Measurements from ENCODE around the gene PDZD4. TPM values are rescaled to one million over a fixed set of nuclear protein-coding genes. Genes with fewer than 3 reads are reported as not detected.

Gene PDZD4
- 1 to 10 TPM; 3.2 to 7.0 (median 4.5) TPM for total RNA-seq

- Histone ChIP-seq H3K27me3 (peaks cover 15% of the 10 kb centered on the region), H3K9me3 (no peaks in the 10 kb centered on the region), H3K4me3 (replicated peaks in 1 of 3) (peak within 1 kb of the TSS in 1 of 3 donors; percentile 18), H3K4me1 (peaks cover 0 to 7% of the 10 kb centered on the region in 2 donors), H3K36me3 (no peaks in the 10 kb centered on the region), H3K27ac (no peak within 1 kb of the TSS)
- TF ChIP-seq CTCF (IDR thresholded peaks at IDR 0.05): no peak
- no peak for TF ChIP-seq POLR2A (IDR thresholded peaks at IDR 0.05)
- DNase-seq: no peak
- intact Hi-C loops (cut with DNase I): no loop called here
- 4% methylated on average over 4 of the region's 97 CpGs; no CpG with 5 or more reads in 1 of the 2 donors for WGBS, 2 donors
Observed at GRCh38 chrX:153829799-153830639, at the start of gene PDZD4. PDZD4 (minus strand) TSS chrX:153830544; CDS start chrX:153830298, 246 bp downstream.

GRCh38 chrX:153879741-153880439 lies 49.5 kb upstream of the PDZD4 start:
- no peak overlapping the region for H3K27ac ChIP-seq
- no peaks in the 10 kb centered on the region for H3K36me3 ChIP-seq
- H3K4me1 ChIP-seq: no peaks in the 10 kb centered on the region
- DNase-seq: no peak
- H3K9me3 ChIP-seq: no peaks in the 10 kb centered on the region
- no peak overlapping the region for H3K4me3 ChIP-seq (replicated peaks in 1 of 3)
- no peak for TF ChIP-seq CTCF (IDR thresholded peaks at IDR 0.05)
- no peak for TF ChIP-seq POLR2A (IDR thresholded peaks at IDR 0.05)
- intact Hi-C loops (cut with DNase I): loop anchor here (10.0 kb wide), 1 partner anchor 55 kb away; the partner anchor contains the start of gene NAA10
- peaks cover 14% of the 10 kb centered on the region for H3K27me3 ChIP-seq
- WGBS, 2 donors: 39 to 60% methylated on average over 2 to 6 of the region's 12 CpGs

GRCh38 chrX:153878969-153879653 lies 48.8 kb upstream of the PDZD4 start:
- DNase-seq: no peak
- TF ChIP-seq CTCF (IDR thresholded peaks at IDR 0.05) (no peak), POLR2A (IDR thresholded peaks at IDR 0.05) (no peak)
- no peaks in the 10 kb centered on the region for H3K4me1 ChIP-seq
- 5 to 9% methylated on average over 17 of the region's 28 CpGs for WGBS, 2 donors
- intact Hi-C loops (cut with DNase I): loop anchor here (10.0 kb wide), 1 partner anchor 56 kb away; the partner anchor contains the start of gene NAA10
- H3K27me3 ChIP-seq: peaks cover 6% of the 10 kb centered on the region
- H3K9me3 ChIP-seq: no peaks in the 10 kb centered on the region
- no peaks in the 10 kb centered on the region for H3K36me3 ChIP-seq
- H3K27ac ChIP-seq: no peak overlapping the region
- no peak overlapping the region for H3K4me3 ChIP-seq (replicated peaks in 1 of 3)

- no peak for TF ChIP-seq POLR2A (IDR thresholded peaks at IDR 0.05)
- no peak for TF ChIP-seq CTCF (IDR thresholded peaks at IDR 0.05)
- DNase-seq: no peak
- Histone ChIP-seq H3K27me3 (peaks cover 5% of the 10 kb centered on the region), H3K4me3 (replicated peaks in 1 of 3) (no peak overlapping the region), H3K27ac (no peak overlapping the region), H3K9me3 (no peaks in the 10 kb centered on the region), H3K4me1 (no peaks in the 10 kb centered on the region), H3K36me3 (no peaks in the 10 kb centered on the region)
- intact Hi-C loops (cut with DNase I): loop anchor here (10.0 kb wide), 1 partner anchor 56 kb away; the partner anchor contains the start of gene NAA10
- WGBS, 2 donors: 26 to 47% methylated on average over 5 of the region's 5 CpGs
Observed at GRCh38 chrX:153878345-153878744, 48.0 kb upstream of the PDZD4 start.

Data from thyroid gland (tissue), 4 donors.